Right lobe of liver (tissue), 4 donors: Measurements from ENCODE around the gene AKT1S1.

Experiments used
- POLR2A ChIP-seq: fragments of 450-650 bp; IDR thresholded peaks from one replicate; pipeline ENCODE4 v1.6.1; 2017; ENCODE audit warnings: antibody characterized with exemption, mild to moderate bottlenecking
- TF ChIP-seq, protein P1 (sequence below), 4 donors: fragments of 200-600 bp in 3 of 4; fragments of 450-650 bp in 1 of 4; IDR thresholded peaks; one replicate each; pipeline versions ENCODE4 v1.5.1 to v1.8.0; 2016 to 2022; ENCODE audit warnings: antibody characterized with exemption in 4 of 4, mild to moderate bottlenecking in 2 of 4
- donor health status: DM: no; HTN: no; CAD: no.
- donor health status: DM: no; HTN: no; CAD: no.
- donor health status: DM: no; HTN: yes; CAD: no.

GRCh38 chr19:49859682-49860335 lies 17.3 kb downstream of the AKT1S1 start:
- TF ChIP-seq, protein P1, sequence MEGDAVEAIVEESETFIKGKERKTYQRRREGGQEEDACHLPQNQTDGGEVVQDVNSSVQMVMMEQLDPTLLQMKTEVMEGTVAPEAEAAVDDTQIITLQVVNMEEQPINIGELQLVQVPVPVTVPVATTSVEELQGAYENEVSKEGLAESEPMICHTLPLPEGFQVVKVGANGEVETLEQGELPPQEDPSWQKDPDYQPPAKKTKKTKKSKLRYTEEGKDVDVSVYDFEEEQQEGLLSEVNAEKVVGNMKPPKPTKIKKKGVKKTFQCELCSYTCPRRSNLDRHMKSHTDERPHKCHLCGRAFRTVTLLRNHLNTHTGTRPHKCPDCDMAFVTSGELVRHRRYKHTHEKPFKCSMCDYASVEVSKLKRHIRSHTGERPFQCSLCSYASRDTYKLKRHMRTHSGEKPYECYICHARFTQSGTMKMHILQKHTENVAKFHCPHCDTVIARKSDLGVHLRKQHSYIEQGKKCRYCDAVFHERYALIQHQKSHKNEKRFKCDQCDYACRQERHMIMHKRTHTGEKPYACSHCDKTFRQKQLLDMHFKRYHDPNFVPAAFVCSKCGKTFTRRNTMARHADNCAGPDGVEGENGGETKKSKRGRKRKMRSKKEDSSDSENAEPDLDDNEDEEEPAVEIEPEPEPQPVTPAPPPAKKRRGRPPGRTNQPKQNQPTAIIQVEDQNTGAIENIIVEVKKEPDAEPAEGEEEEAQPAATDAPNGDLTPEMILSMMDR (IDR thresholded peaks at IDR 0.05) = no peak
- no peak for TF ChIP-seq POLR2A
